ENCODE results near the gene HSD17B13.

DNA sequence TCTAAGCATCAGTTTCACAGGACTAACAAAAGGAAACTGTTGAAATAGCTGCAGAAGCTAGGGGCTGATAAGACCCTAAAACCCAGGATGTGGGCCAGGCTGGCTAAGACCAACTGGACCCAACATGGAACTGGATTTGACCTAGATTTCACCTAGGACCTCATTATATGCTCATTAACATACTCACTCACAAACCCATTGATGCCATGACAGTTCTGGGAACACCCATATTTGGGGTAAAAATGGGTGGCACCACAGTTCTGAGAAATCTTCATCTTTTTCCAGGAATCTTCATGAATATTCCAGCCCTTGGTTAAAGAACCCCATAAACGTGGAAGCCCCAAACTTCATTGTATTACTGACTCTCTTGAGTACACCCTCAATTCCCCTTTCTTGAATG, 41.1 kb downstream of the HSD17B13 start:
- TF ChIP-seq POLR2A (IDR thresholded peaks at IDR 0.05; ENCODE audit: low read length) (no peak), GATA1 (IDR thresholded peaks at IDR 0.05; ENCODE audit: low read depth, low read length) (no peak)

Data from erythroblast (primary cell).